Right forelimb (tissue), 1 donor: Measurements from ENCODE around the gene PIGR.

Source experiments
- DNase-seq: peaks from one replicate; pipeline ENCODE4 v3.0.0-alpha.2; 2018

The PIGR gene

DNA sequence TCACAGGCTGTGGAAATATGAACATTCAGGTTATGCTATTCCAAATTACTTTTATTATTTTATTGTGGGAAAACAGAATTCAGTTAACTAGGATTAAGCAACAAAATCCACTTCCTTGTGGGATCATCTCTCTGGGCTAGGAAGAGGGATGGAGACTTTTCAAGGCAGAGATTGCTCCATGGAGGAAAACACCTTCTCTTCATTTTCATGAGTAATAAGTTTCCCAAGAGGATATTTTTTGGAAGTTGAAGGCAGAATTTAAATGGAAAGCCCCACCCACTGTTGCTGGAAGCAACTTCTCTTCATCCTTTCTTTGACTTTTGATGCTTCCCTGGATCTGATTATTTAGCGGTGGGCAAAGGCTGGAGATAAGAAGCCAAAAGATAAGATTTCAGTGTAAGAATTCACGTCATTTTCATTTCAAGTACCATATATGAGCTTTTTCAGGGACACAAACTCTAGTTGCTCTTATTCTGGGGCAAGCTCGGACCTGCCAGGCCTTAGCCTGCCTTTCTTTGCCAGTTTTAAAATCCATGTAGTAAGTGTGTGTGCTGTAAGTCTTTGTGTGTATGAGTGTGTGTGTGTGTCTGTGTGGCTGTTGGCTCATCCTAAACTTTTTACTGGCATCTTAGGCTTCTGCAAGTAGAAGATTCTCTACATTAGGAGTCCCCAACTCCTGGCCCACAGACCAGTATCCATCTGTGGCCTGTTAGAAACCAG lies 60.8 kb downstream of the PIGR start:
- no peak for DNase-seq

- no peak for DNase-seq
These were observed 62.4 kb downstream of the PIGR start for GRCh38 chr1:206883876-206884275.

GRCh38 chr1:206883160-206883559 lies 63.1 kb downstream of the PIGR start:
- no peak for DNase-seq

DNA sequence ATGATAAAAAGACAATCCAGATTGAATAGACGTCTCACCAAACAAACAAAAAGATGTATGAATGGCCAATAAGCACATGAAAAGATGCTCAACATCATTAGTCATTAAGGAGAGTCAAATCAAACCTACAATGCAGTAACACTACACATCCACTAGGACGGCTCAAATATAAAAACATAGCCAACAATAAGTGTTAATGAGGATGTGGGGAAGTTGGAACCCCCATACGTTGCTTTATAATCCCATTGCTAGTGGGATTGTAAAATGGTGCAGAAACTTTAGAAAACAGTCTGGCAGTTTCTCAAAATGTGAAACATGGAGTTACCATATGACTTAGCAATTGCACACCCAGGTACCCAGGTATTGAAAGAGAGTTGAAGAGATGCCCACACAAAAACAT lies 63.7 kb downstream of the PIGR start:
- DNase-seq, result no peak

DNA sequence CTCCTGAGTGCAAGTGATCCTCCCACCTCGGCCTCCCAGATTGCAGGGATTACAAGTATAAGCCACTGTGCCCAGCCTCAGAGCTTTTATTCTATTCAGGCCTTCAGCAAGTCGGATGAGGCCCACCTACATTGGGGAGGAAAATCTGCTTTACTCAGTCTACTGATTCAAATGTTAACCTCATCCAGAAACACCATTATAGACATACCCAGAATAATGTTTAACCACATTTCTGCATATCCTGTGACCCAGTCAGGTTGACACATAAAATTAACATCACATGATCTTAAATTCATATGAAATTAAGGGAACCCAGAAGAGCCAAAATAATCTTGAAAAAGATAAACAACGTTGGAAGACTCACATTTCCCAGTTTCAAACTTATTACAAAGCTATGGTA lies 66.0 kb downstream of the PIGR start:
- DNase-seq, result no peak
